Measurements from ENCODE around the gene SPTY2D1. TPM values are rescaled to one million over a fixed set of nuclear protein-coding genes. Genes with fewer than 3 reads are reported as not detected.

SPTY2D1 gene
- polyA plus RNA-seq, 1 of the 3 experiments (the other 2 are of a cell fraction): 5.3 TPM

GRCh38 chr11:18578975-18579598 is 55.1 kb downstream of the SPTY2D1 start (continued):
- TF ChIP-seq RXRA (IDR thresholded peaks at IDR 0.05; ENCODE audit: borderline replicate concordance, low read depth) (no peak), YY1 (IDR thresholded peaks at IDR 0.05; ENCODE audit: low read depth) (no peak), NRF1 (IDR thresholded peaks at IDR 0.05; ENCODE audit: low read depth, low read length) (no peak)
- TF ChIP-seq, protein P1, sequence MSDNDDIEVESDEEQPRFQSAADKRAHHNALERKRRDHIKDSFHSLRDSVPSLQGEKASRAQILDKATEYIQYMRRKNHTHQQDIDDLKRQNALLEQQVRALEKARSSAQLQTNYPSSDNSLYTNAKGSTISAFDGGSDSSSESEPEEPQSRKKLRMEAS (IDR thresholded peaks at IDR 0.05; ENCODE audit: low read depth): no peak

GRCh38 chr11:18575361-18575760 is 58.8 kb downstream of the SPTY2D1 start:
- Histone ChIP-seq H3K9me3 (no peaks in the 10 kb centered on the region), H3K4me2 (no peak overlapping the region), H4K20me1 (ENCODE audit: insufficient read depth) (no peaks in the 10 kb centered on the region), H3K79me2 (ENCODE audit: insufficient read depth) (peaks cover 2% of the 10 kb centered on the region), H3F3A (replicated peaks; ENCODE audit: insufficient read depth) (peaks cover 2% of the 10 kb centered on the region), H3K27me3 (ENCODE audit: insufficient read depth) (no peaks in the 10 kb centered on the region), H2AFZ (ENCODE audit: low read depth) (no peak overlapping the region), H3K27ac (ENCODE audit: low read depth in 2 of 2, low read length in 1 of 2) (no peak overlapping the region), H3K36me3 (replicated peaks in 1 of 2; ENCODE audit: control insufficient read depth in 1 of 2, insufficient read depth in 2 of 2, low read length in 1 of 2) (peaks cover 29 to 51% of the 10 kb centered on the region in 2 experiments), H3K9me2 (no peaks in the 10 kb centered on the region), H3K4me3 (ENCODE audit: low read depth in 2 of 2, low read length in 1 of 2) (no peak overlapping the region), H3K4me1 (ENCODE audit: control insufficient read depth in 1 of 2, insufficient read depth in 2 of 2, low read depth in 1 of 2, low read length in 1 of 2) (no peaks in the 10 kb centered on the region), H3K9ac (no peak overlapping the region)
- ChIA-PET CTCF (no interaction called here), POLR2A (no interaction called here)
- no peak for DNase-seq
- TF ChIP-seq RCOR1 (IDR thresholded peaks at IDR 0.05; ENCODE audit: low read length) (no peak), USF2 (IDR thresholded peaks at IDR 0.05; ENCODE audit: borderline replicate concordance, low read depth, low read length) (no peak), CTCF (IDR thresholded peaks at IDR 0.05) (no peak), POLR2AphosphoS5 (IDR thresholded peaks at IDR 0.05; ENCODE audit: low read depth, low read length) (no peak), NFIC (IDR thresholded peaks at IDR 0.05; ENCODE audit: borderline replicate concordance) (no peak), GABPA (IDR thresholded peaks at IDR 0.05; ENCODE audit: low read depth) (no peak), SMC3 (IDR thresholded peaks at IDR 0.05; ENCODE audit: low read depth, low read length) (no peak)
- TF ChIP-seq, protein P2, sequence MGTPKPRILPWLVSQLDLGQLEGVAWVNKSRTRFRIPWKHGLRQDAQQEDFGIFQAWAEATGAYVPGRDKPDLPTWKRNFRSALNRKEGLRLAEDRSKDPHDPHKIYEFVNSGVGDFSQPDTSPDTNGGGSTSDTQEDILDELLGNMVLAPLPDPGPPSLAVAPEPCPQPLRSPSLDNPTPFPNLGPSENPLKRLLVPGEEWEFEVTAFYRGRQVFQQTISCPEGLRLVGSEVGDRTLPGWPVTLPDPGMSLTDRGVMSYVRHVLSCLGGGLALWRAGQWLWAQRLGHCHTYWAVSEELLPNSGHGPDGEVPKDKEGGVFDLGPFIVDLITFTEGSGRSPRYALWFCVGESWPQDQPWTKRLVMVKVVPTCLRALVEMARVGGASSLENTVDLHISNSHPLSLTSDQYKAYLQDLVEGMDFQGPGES (IDR thresholded peaks at IDR 0.05; ENCODE audit: low read depth, low read length): no peak
- TF ChIP-seq, protein P3, sequence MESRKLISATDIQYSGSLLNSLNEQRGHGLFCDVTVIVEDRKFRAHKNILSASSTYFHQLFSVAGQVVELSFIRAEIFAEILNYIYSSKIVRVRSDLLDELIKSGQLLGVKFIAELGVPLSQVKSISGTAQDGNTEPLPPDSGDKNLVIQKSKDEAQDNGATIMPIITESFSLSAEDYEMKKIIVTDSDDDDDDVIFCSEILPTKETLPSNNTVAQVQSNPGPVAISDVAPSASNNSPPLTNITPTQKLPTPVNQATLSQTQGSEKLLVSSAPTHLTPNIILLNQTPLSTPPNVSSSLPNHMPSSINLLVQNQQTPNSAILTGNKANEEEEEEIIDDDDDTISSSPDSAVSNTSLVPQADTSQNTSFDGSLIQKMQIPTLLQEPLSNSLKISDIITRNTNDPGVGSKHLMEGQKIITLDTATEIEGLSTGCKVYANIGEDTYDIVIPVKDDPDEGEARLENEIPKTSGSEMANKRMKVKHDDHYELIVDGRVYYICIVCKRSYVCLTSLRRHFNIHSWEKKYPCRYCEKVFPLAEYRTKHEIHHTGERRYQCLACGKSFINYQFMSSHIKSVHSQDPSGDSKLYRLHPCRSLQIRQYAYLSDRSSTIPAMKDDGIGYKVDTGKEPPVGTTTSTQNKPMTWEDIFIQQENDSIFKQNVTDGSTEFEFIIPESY (IDR thresholded peaks at IDR 0.05; ENCODE audit: borderline replicate concordance, low read depth): no peak
- 69% methylated on average over 1 of the region's 1 CpG for WGBS (ENCODE audit: low lambda C conversion rate)

All from SK-N-SH (cell line).